CD4-positive, alpha-beta memory T cell (primary cell): ENCODE results near the gene MADD. TPM values are rescaled to one million over a fixed set of nuclear protein-coding genes. Genes with fewer than 3 reads are reported as not detected.

ENCODE experiments used
- CTCF ChIA-PET: fragments of 350-600 bp; sonication (Branson Sonifier 250); formaldehyde crosslinking; loops from one replicate; lab custom pipeline; 2021; ENCODE audit warnings: inconsistent platforms; ENCODE audit not compliant: partially characterized antibody; lab: Charles Lee
- POLR2A ChIA-PET: fragments of 350-600 bp; sonication (Branson Sonifier 250); formaldehyde crosslinking; loops from one replicate; lab custom pipeline; 2021; ENCODE audit not compliant: partially characterized antibody; lab: Charles Lee
- DNase-seq, 5 donors: peaks; one replicate each; pipeline versions ENCODE4 v3.0.0 to v3.0.0-alpha.2; 2020 to 2022; ENCODE audit warnings: mixed read lengths in 1 of 5
- H3K27ac ChIP-seq: one replicate; pipeline ENCODE4 v1.7.0; 2013; ENCODE audit warnings: low read depth, low read length
- H3K27me3 ChIP-seq: 2 replicates; pipeline ENCODE4 v1.7.0; 2013; ENCODE audit warnings: mild to moderate bottlenecking, low read length, moderate library complexity; ENCODE audit not compliant: insufficient read depth
- H3K36me3 ChIP-seq: 2 replicates; pipeline ENCODE4 v1.7.0; 2013; ENCODE audit warnings: mild to moderate bottlenecking, low read length, moderate library complexity; ENCODE audit not compliant: insufficient read depth
- H3K4me1 ChIP-seq: 2 replicates; pipeline ENCODE4 v1.7.0; 2013; ENCODE audit warnings: mild to moderate bottlenecking, low read length, moderate library complexity; ENCODE audit not compliant: insufficient read depth
- H3K4me3 ChIP-seq, 2 donors: one replicate each; pipeline ENCODE4 v1.7.0; 2013; ENCODE audit warnings: low read length in 2 of 2, mild to moderate bottlenecking in 1 of 2
- H3K9me3 ChIP-seq, 2 donors: one replicate each; pipeline ENCODE4 v1.7.0; 2013; ENCODE audit warnings: low read length in 2 of 2, control low read depth in 1 of 2; ENCODE audit not compliant: control insufficient read depth in 1 of 2
- H3K27ac Mint-ChIP-seq, 7 donors: one replicate each; pipeline ENCODE4 v1.8.0; 2020 to 2021; ENCODE audit warnings: mixed read lengths in 7 of 7, mild to moderate bottlenecking in 6 of 7, inconsistent platforms in 3 of 7, moderate library complexity in 3 of 7
- H3K27me3 Mint-ChIP-seq, 2 donors: one replicate each; pipeline ENCODE4 v1.8.0; 2020 to 2021; ENCODE audit warnings: mixed read lengths in 2 of 2
- H3K36me3 Mint-ChIP-seq, 2 donors: one replicate each; pipeline ENCODE4 v1.8.0; 2020 to 2021; ENCODE audit warnings: mixed read lengths in 2 of 2, inconsistent platforms in 1 of 2, mild to moderate bottlenecking in 1 of 2
- H3K4me1 Mint-ChIP-seq, 4 donors: one replicate each; pipeline ENCODE4 v1.8.0; 2020 to 2021; ENCODE audit warnings: mixed read lengths in 4 of 4, mild to moderate bottlenecking in 1 of 4
- H3K4me3 Mint-ChIP-seq, 8 donors: one replicate each; pipeline ENCODE4 v1.8.0; 2020 to 2021; ENCODE audit warnings: mixed read lengths in 8 of 8, mild to moderate bottlenecking in 7 of 8, moderate library complexity in 6 of 8, inconsistent platforms in 3 of 8
- H3K9me3 Mint-ChIP-seq, 8 donors: one replicate each; pipeline ENCODE4 v1.8.0; 2020 to 2021; ENCODE audit warnings: mixed read lengths in 8 of 8, mild to moderate bottlenecking in 5 of 8, inconsistent platforms in 3 of 8, moderate library complexity in 1 of 8
- intact Hi-C: fragments of 100-400 bp; cut with micrococcal nuclease; formaldehyde crosslinking; loops from one replicate; pipeline ENCODE4 v1.15.1; 2023
- polyA plus RNA-seq, 2 donors: library from polyadenylated mRNA; unstranded; fragments of 300-500 nt; fragmentation: Illumina TruSeq; gene quantifications; one replicate each; pipeline ENCODE4 v1.2.3, GENCODE V29; 2021
- total RNA-seq, 2 experiments: library from RNA; stranded (reverse); gene quantifications; one replicate each; pipeline ENCODE4 v1.2.3, GENCODE V29; 2021

Gene MADD
- total and polyA plus RNA-seq, 4 experiments from 2014 or later = 19.3 to 119 (median 75.3) TPM

GRCh38 chr11:47248664-47249377, 21.1 kb upstream of the MADD start, which contains the start of gene ACP2:
Gene ACP2 (minus strand): TSS chr11:47248814. CDS start chr11:47248789, 25 bp downstream.
- ChIA-PET CTCF (interaction anchor here (0.7 to 4.7 kb wide), 14 partner anchors 10 to 313 kb away, joined by 3 to 28 read pairs (median 6); partner anchors contain the start of genes CSTPP1, DDB2 and NR1H3), POLR2A (interaction anchor here (0.6 to 3.9 kb wide), 22 partner anchors 10 to 548 kb away, joined by 3 to 92 read pairs (median 6); partner anchors contain the start of genes ARFGAP2, ARHGAP1, DDB2 and KBTBD4)
- Mint-ChIP-seq H3K36me3 (peaks cover 0 to 37% of the 10 kb centered on the region in 2 donors), H3K27ac (peak within 1 kb of the TSS; percentile 91 to 99 (median 99)), H3K9me3 (no peaks in the 10 kb centered on the region), H3K27me3 (no peaks in the 10 kb centered on the region), H3K4me1 (peaks cover 12 to 29% (median 20%) of the 10 kb centered on the region in 4 donors), H3K4me3 (peak within 1 kb of the TSS; percentile 99 to 100 (median 99))
- DNase-seq = peak; percentile 87 to 90 (median 87)
- Histone ChIP-seq H3K9me3 (no peaks in the 10 kb centered on the region), H3K4me1 (peaks cover 20% of the 10 kb centered on the region), H3K27ac (peak within 1 kb of the TSS; percentile 75), H3K4me3 (peak within 1 kb of the TSS; percentile 89 to 94), H3K27me3 (no peaks in the 10 kb centered on the region), H3K36me3 (peaks cover 19% of the 10 kb centered on the region)
- intact Hi-C loops = loop anchor here (1.0 to 5.0 kb wide), 7 partner anchors 20 to 549 kb away; partner anchors contain the start of genes ARHGAP1, FNBP4, KBTBD4 and NDUFS3

- Histone ChIP-seq H3K4me1 (peaks cover 20% of the 10 kb centered on the region), H3K27ac (peak overlapping the region; percentile 75), H3K4me3 (peak overlapping the region; percentile 89 to 94), H3K36me3 (peaks cover 18% of the 10 kb centered on the region), H3K27me3 (no peaks in the 10 kb centered on the region), H3K9me3 (no peaks in the 10 kb centered on the region)
- Mint-ChIP-seq H3K36me3 (peaks cover 0 to 32% of the 10 kb centered on the region in 2 donors), H3K4me3 (peak overlapping the region; percentile 99 to 100 (median 99)), H3K27ac (peak overlapping the region; percentile 91 to 99 (median 99)), H3K27me3 (no peaks in the 10 kb centered on the region), H3K9me3 (no peaks in the 10 kb centered on the region), H3K4me1 (peaks cover 12 to 29% (median 20%) of the 10 kb centered on the region in 4 donors)
- intact Hi-C loops = loop anchor here (5.0 kb wide), 1 partner anchor 328 kb away; the partner anchor contains the start of genes KBTBD4 and NDUFS3
- CTCF ChIA-PET = interaction anchor here (0.8 to 4.7 kb wide), 8 partner anchors 10 to 313 kb away, joined by 3 to 28 read pairs (median 8); partner anchors contain the start of genes CSTPP1, DDB2 and NR1H3
- POLR2A ChIA-PET = interaction anchor here (0.6 to 3.9 kb wide), 14 partner anchors 9 to 177 kb away, joined by 3 to 92 read pairs (median 10); partner anchors contain the start of genes ARFGAP2, DDB2, MADD and NR1H3
- DNase-seq = no peak
Measured at GRCh38 chr11:47249378-47249715, 20.6 kb upstream of the MADD start.

GRCh38 chr11:47251751-47252150, 18.2 kb upstream of the MADD start:
- POLR2A ChIA-PET = no interaction called here
- peaks cover 20% of the 10 kb centered on the region for H3K4me1 ChIP-seq
- H3K4me1 Mint-ChIP-seq = peaks cover 12 to 29% (median 21%) of the 10 kb centered on the region in 4 donors
- DNase-seq = no peak
- H3K36me3 Mint-ChIP-seq = peaks cover 0 to 14% of the 10 kb centered on the region in 2 donors
- no peaks in the 10 kb centered on the region for H3K27me3 ChIP-seq
- intact Hi-C loops = no loop called here
- H3K9me3 Mint-ChIP-seq = no peaks in the 10 kb centered on the region
- no peak overlapping the region for H3K27ac ChIP-seq
- H3K36me3 ChIP-seq = no peaks in the 10 kb centered on the region
- peak overlapping the region in 1 of 8 donors; percentile 20 for H3K4me3 Mint-ChIP-seq
- no peaks in the 10 kb centered on the region for H3K9me3 ChIP-seq
- no peak overlapping the region for H3K4me3 ChIP-seq
- CTCF ChIA-PET = interaction anchor here (1.3 kb wide), 1 partner anchor 72 kb away, joined by 3 read pairs; no protein-coding TSS in a partner anchor
- H3K27me3 Mint-ChIP-seq = no peaks in the 10 kb centered on the region
- H3K27ac Mint-ChIP-seq = peak overlapping the region in 1 of 7 donors; percentile 41

GRCh38 chr11:47253660-47254059, 16.3 kb upstream of the MADD start:
- Mint-ChIP-seq H3K27ac (no peak overlapping the region), H3K4me1 (peaks cover 6 to 10% (median 8%) of the 10 kb centered on the region in 4 donors), H3K27me3 (no peaks in the 10 kb centered on the region), H3K36me3 (peaks cover 0 to 5% of the 10 kb centered on the region in 2 donors), H3K9me3 (no peaks in the 10 kb centered on the region), H3K4me3 (no peak overlapping the region)
- H3K4me3 ChIP-seq = no peak overlapping the region
- intact Hi-C loops = no loop called here
- no peaks in the 10 kb centered on the region for H3K27me3 ChIP-seq
- no peak for DNase-seq
- ChIA-PET POLR2A (interaction anchor here (1.4 kb wide), 1 partner anchor 17 kb away, joined by 4 read pairs; no protein-coding TSS in a partner anchor), CTCF (no interaction called here)
- H3K4me1 ChIP-seq = peaks cover 6% of the 10 kb centered on the region
- no peak overlapping the region for H3K27ac ChIP-seq
- H3K9me3 ChIP-seq = no peaks in the 10 kb centered on the region
- H3K36me3 ChIP-seq = no peaks in the 10 kb centered on the region

- Mint-ChIP-seq H3K27ac (no peak overlapping the region), H3K27me3 (no peaks in the 10 kb centered on the region), H3K4me3 (no peak overlapping the region), H3K4me1 (peaks cover 3 to 6% (median 4%) of the 10 kb centered on the region in 4 donors), H3K36me3 (no peaks in the 10 kb centered on the region), H3K9me3 (no peaks in the 10 kb centered on the region)
- Histone ChIP-seq H3K4me3 (no peak overlapping the region), H3K36me3 (no peaks in the 10 kb centered on the region), H3K27ac (no peak overlapping the region), H3K9me3 (no peaks in the 10 kb centered on the region), H3K27me3 (no peaks in the 10 kb centered on the region), H3K4me1 (peaks cover 8% of the 10 kb centered on the region)
- intact Hi-C loops = no loop called here
- ChIA-PET POLR2A (interaction anchor here (1.4 kb wide), 1 partner anchor 16 kb away, joined by 4 read pairs; no protein-coding TSS in a partner anchor), CTCF (no interaction called here)
- no peak for DNase-seq
Measured at GRCh38 chr11:47254386-47254785, 15.5 kb upstream of the MADD start.

- H3K4me1 Mint-ChIP-seq = peaks cover 3 to 5% (median 4%) of the 10 kb centered on the region in 4 donors
- POLR2A ChIA-PET = interaction anchor here (2.2 kb wide), 1 partner anchor 12 kb away, joined by 6 read pairs; no protein-coding TSS in a partner anchor
- no peak overlapping the region for H3K27ac Mint-ChIP-seq
Measured at GRCh38 chr11:47256374-47256773, 13.6 kb upstream of the MADD start.

GRCh38 chr11:47257177-47257516, 12.8 kb upstream of the MADD start:
- Histone ChIP-seq H3K9me3 (no peaks in the 10 kb centered on the region), H3K27ac (no peak overlapping the region), H3K4me1 (peaks cover 9% of the 10 kb centered on the region), H3K36me3 (no peaks in the 10 kb centered on the region), H3K4me3 (no peak overlapping the region), H3K27me3 (no peaks in the 10 kb centered on the region)
- no peaks in the 10 kb centered on the region for H3K27me3 Mint-ChIP-seq
- POLR2A ChIA-PET = interaction anchor here (1.0 to 3.1 kb wide), 4 partner anchors 9 to 79 kb away, joined by 3 to 13 read pairs (median 5); partner anchors contain the start of genes ACP2 and DDB2
- no peak overlapping the region for H3K4me3 Mint-ChIP-seq
- H3K36me3 Mint-ChIP-seq = no peaks in the 10 kb centered on the region
- DNase-seq = no peak
- no peak overlapping the region for H3K27ac Mint-ChIP-seq
- no peaks in the 10 kb centered on the region for H3K9me3 Mint-ChIP-seq
- CTCF ChIA-PET = interaction anchor here (3.8 kb wide), 1 partner anchor 9 kb away, joined by 28 read pairs; the partner anchor contains the start of gene ACP2
- H3K4me1 Mint-ChIP-seq = peaks cover 3 to 5% (median 4%) of the 10 kb centered on the region in 4 donors
- intact Hi-C loops = no loop called here

More at GRCh38 chr11:47256374-47256773, 13.6 kb upstream of the MADD start:
- Mint-ChIP-seq H3K27me3 (no peaks in the 10 kb centered on the region), H3K9me3 (no peaks in the 10 kb centered on the region), H3K36me3 (no peaks in the 10 kb centered on the region), H3K4me3 (no peak overlapping the region)
- Histone ChIP-seq H3K27me3 (no peaks in the 10 kb centered on the region), H3K27ac (no peak overlapping the region), H3K4me1 (peaks cover 9% of the 10 kb centered on the region), H3K36me3 (no peaks in the 10 kb centered on the region), H3K4me3 (no peak overlapping the region), H3K9me3 (no peaks in the 10 kb centered on the region)
- intact Hi-C loops = no loop called here
- CTCF ChIA-PET = no interaction called here
- no peak for DNase-seq
